ENCODE data around the gene RBM18.

Gene RBM18

DNA sequence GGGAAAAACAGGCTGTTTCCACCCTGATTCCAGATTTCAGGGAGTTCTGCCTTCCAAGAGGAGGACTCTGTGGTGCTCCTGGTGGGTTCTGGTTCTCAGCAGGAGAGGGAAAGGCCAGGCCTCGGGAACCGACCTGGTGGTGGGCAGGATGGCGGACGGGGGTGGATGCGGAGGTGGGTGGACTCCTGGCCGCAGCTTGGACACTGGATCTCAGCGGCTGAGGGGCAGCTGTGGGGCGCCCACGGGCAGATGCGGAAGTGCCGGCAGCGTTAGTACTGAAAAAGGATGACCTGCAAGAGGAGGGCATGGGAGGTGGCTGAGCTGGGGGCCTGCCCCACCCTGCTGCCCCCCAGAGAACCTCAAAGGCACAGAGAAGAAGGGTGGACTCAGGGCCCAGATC, 60.1 kb downstream of the RBM18 start:
- Histone ChIP-seq H3K4me3 (ENCODE audit: low read length) (no peak overlapping the region), H3K27me3 (ENCODE audit: low read depth, low read length) (peaks cover 10% of the 10 kb centered on the region; the same call in 1 of the 2 replicates), H4K20me1 (ENCODE audit: insufficient read depth, low read length) (no peaks in the 10 kb centered on the region), H2AFZ (ENCODE audit: low read depth, low read length) (no peak overlapping the region), H3K9me3 (ENCODE audit: insufficient read depth, low read length) (no peaks in the 10 kb centered on the region), H3K36me3 (replicated peaks; ENCODE audit: low read depth, low read length) (no peaks in the 10 kb centered on the region), H3K4me2 (ENCODE audit: low read length) (no peak overlapping the region), H3K27ac (ENCODE audit: low read length) (no peak overlapping the region), H3K4me1 (ENCODE audit: low read length) (no peaks in the 10 kb centered on the region), H3K9ac (ENCODE audit: low read length) (no peak overlapping the region), H3K79me2 (ENCODE audit: low read length) (no peaks in the 10 kb centered on the region)
- no peak for TF ChIP-seq EZH2phosphoT487 (IDR thresholded peaks at IDR 0.05; ENCODE audit: low read depth)
- TF ChIP-seq CTCF (IDR thresholded peaks at IDR 0.05; ENCODE audit: low read depth, low read length) = no peak

DNA sequence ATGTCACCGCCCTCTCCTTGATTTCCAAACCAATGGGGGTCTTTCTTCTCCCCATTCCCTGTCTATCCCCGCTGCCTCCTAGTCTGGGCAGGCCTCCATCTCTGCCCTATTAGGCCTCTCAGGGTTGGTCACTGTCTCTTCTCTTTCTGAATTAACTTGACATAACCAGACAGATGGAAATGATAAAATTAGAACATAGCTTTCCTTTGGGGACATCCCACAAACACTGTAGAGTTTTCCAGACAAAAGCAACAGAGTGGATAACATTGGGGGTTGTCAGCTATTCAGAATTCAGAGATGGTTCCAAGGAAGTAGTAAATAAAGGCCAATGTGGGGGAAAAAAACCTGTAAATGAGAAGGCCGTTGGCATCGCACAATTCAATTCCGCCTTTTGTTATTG, 60.6 kb downstream of the RBM18 start:
- no peak overlapping the region for H3K4me3 ChIP-seq (ENCODE audit: low read length)
- H4K20me1 ChIP-seq (ENCODE audit: insufficient read depth, low read length) = no peaks in the 10 kb centered on the region
- peaks cover 10% of the 10 kb centered on the region; the same call in 1 of the 2 replicates for H3K27me3 ChIP-seq (ENCODE audit: low read depth, low read length)
- H2AFZ ChIP-seq (ENCODE audit: low read depth, low read length) = no peak overlapping the region
- TF ChIP-seq EZH2phosphoT487 (IDR thresholded peaks at IDR 0.05; ENCODE audit: low read depth) = no peak
- no peak for TF ChIP-seq CTCF (IDR thresholded peaks at IDR 0.05; ENCODE audit: low read depth, low read length)
- no peaks in the 10 kb centered on the region for H3K9me3 ChIP-seq (ENCODE audit: insufficient read depth, low read length)
- H3K27ac ChIP-seq (ENCODE audit: low read length) = no peak overlapping the region
- H3K9ac ChIP-seq (ENCODE audit: low read length) = no peak overlapping the region
- H3K36me3 ChIP-seq (replicated peaks; ENCODE audit: low read depth, low read length) = no peaks in the 10 kb centered on the region
- H3K4me2 ChIP-seq (ENCODE audit: low read length) = no peak overlapping the region
- no peaks in the 10 kb centered on the region for H3K4me1 ChIP-seq (ENCODE audit: low read length)
- no peaks in the 10 kb centered on the region for H3K79me2 ChIP-seq (ENCODE audit: low read length)

- Histone ChIP-seq H3K9ac (ENCODE audit: low read length) (no peak overlapping the region), H3K4me2 (ENCODE audit: low read length) (no peak overlapping the region), H3K27me3 (ENCODE audit: low read depth, low read length) (peaks cover 10% of the 10 kb centered on the region), H3K79me2 (ENCODE audit: low read length) (no peaks in the 10 kb centered on the region), H3K36me3 (replicated peaks; ENCODE audit: low read depth, low read length) (no peaks in the 10 kb centered on the region), H3K27ac (ENCODE audit: low read length) (no peak overlapping the region), H3K4me1 (ENCODE audit: low read length) (peaks cover 12% of the 10 kb centered on the region), H3K9me3 (ENCODE audit: insufficient read depth, low read length) (no peaks in the 10 kb centered on the region), H3K4me3 (ENCODE audit: low read length) (no peak overlapping the region), H2AFZ (ENCODE audit: low read depth, low read length) (no peak overlapping the region), H4K20me1 (ENCODE audit: insufficient read depth, low read length) (no peaks in the 10 kb centered on the region)
- TF ChIP-seq EZH2phosphoT487 (IDR thresholded peaks at IDR 0.05; ENCODE audit: low read depth) (no peak), CTCF (IDR thresholded peaks at IDR 0.05; ENCODE audit: low read depth, low read length) (no peak)
These were observed 62.5 kb downstream of the RBM18 start for GRCh38 chr9:122202111-122202510.

DNA sequence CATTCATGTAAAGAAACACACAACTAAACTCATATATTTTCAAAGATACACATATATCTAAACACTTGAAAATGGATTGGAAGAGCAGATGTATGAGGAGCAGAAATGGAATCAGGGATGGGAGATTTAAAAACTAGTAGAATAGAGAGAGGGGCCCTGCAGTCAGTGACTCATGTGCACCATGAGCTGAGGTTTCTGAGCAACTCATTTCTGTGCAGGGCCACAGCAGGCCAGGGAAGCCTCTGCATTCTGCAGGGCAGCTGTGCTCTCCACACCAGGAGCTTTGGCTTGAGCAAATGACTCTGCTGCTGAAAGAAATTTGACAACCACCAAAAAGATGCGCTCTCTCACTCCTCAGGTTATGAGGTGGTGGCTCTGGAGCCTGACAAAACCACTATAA, 63.0 kb downstream of the RBM18 start:
- H2AFZ ChIP-seq (ENCODE audit: low read depth, low read length) = no peak overlapping the region
- peaks cover 11% of the 10 kb centered on the region for H3K27me3 ChIP-seq (ENCODE audit: low read depth, low read length)
- TF ChIP-seq EZH2phosphoT487 (IDR thresholded peaks at IDR 0.05; ENCODE audit: low read depth) = no peak
- TF ChIP-seq CTCF (IDR thresholded peaks at IDR 0.05; ENCODE audit: low read depth, low read length) = no peak
- H3K79me2 ChIP-seq (ENCODE audit: low read length) = no peaks in the 10 kb centered on the region
- no peaks in the 10 kb centered on the region for H3K36me3 ChIP-seq (replicated peaks; ENCODE audit: low read depth, low read length)
- H3K9ac ChIP-seq (ENCODE audit: low read length) = no peak overlapping the region
- peaks cover 17% of the 10 kb centered on the region for H3K4me1 ChIP-seq (ENCODE audit: low read length)
- no peak overlapping the region for H3K27ac ChIP-seq (ENCODE audit: low read length)
- no peaks in the 10 kb centered on the region for H4K20me1 ChIP-seq (ENCODE audit: insufficient read depth, low read length)
- no peak overlapping the region for H3K4me3 ChIP-seq (ENCODE audit: low read length)
- H3K4me2 ChIP-seq (ENCODE audit: low read length) = no peak overlapping the region
- H3K9me3 ChIP-seq (ENCODE audit: insufficient read depth, low read length) = no peaks in the 10 kb centered on the region

Data from OCI-LY3 (cell line).